CD14-positive monocyte (primary cell): ENCODE measurements around the gene FUCA2. TPM values are rescaled to one million over a fixed set of nuclear protein-coding genes. Genes with fewer than 3 reads are reported as not detected.

Source experiments
- DNase-seq, 3 donors: peaks; one replicate each; pipeline ENCODE4 v3.0.0-alpha.2; 2011 to 2022
- H2AFZ ChIP-seq: 2 replicates; pipeline ENCODE4 v1.6.0; 2012; ENCODE audit warnings: mild to moderate bottlenecking, low read depth, low read length, inconsistent platforms; ENCODE audit not compliant: insufficient read depth, poor library complexity, severe bottlenecking
- H3K27ac ChIP-seq, 2 donors: 1 replicate in 1 of 2; 2 replicates in 1 of 2; pipeline ENCODE4 v1.5.1; 2012 to 2013; ENCODE audit warnings: low read length in 2 of 2, control low read depth in 1 of 2, inconsistent platforms in 1 of 2, low read depth in 1 of 2, mild to moderate bottlenecking in 1 of 2
- H3K27me3 ChIP-seq, 2 donors: one replicate each; pipeline versions ENCODE4 v1.6.0 to v1.6.1; 2011 to 2013; ENCODE audit warnings: low read length in 2 of 2; ENCODE audit not compliant: control insufficient read depth in 2 of 2, insufficient read depth in 2 of 2
- H3K36me3 ChIP-seq, 2 donors: replicated peaks in 1 of 2; 1 replicate in 1 of 2; 2 replicates in 1 of 2; pipeline versions ENCODE4 v1.5.1 to v1.6.1; 2012 to 2013; ENCODE audit warnings: low read length in 2 of 2, control low read depth in 1 of 2, inconsistent platforms in 1 of 2, mild to moderate bottlenecking in 1 of 2; ENCODE audit not compliant: insufficient read depth in 2 of 2, control insufficient read depth in 1 of 2
- H3K4me1 ChIP-seq, 2 donors: 1 replicate in 1 of 2; 2 replicates in 1 of 2; pipeline versions ENCODE4 v1.5.1 to v1.6.1; 2012 to 2013; ENCODE audit warnings: low read length in 2 of 2, control low read depth in 1 of 2, inconsistent platforms in 1 of 2, mild to moderate bottlenecking in 1 of 2, moderate library complexity in 1 of 2; ENCODE audit not compliant: insufficient read depth in 2 of 2, control insufficient read depth in 1 of 2
- H3K4me2 ChIP-seq: replicated peaks from 2 replicates; pipeline ENCODE3; 2012; ENCODE audit warnings: low read length, moderate library complexity, mild to moderate bottlenecking; ENCODE audit not compliant: poor library complexity, severe bottlenecking; ENCODE audit errors: extremely low read depth
- H3K4me3 ChIP-seq, 3 experiments: fragments of 200-600 bp in 1 of 3; sonication (generic) in 1 of 3; replicated peaks in 1 of 3; 1 replicate in 2 of 3; 2 replicates in 1 of 3; pipeline ENCODE4 v1.5.1; 2011 to 2013; ENCODE audit warnings: low read length in 3 of 3, mild to moderate bottlenecking in 3 of 3, control low read depth in 2 of 3, low read depth in 2 of 3, inconsistent platforms in 1 of 3, moderate library complexity in 1 of 3
- H3K79me2 ChIP-seq: 2 replicates; pipeline ENCODE4 v1.6.0; 2012; ENCODE audit warnings: mild to moderate bottlenecking, control low read depth, inconsistent platforms, low read length, moderate library complexity; ENCODE audit not compliant: insufficient read depth
- H3K9ac ChIP-seq: 2 replicates; pipeline ENCODE4 v1.6.0; 2017; ENCODE audit warnings: low read length, mild to moderate bottlenecking; ENCODE audit not compliant: insufficient read depth, poor library complexity, severe bottlenecking
- H3K9me3 ChIP-seq, 2 donors: replicated peaks in 1 of 2; 1 replicate in 1 of 2; 2 replicates in 1 of 2; pipeline versions ENCODE4 v1.5.1 to v1.6.1; 2012 to 2013; ENCODE audit warnings: low read length in 2 of 2, control low read depth in 1 of 2; ENCODE audit not compliant: control insufficient read depth in 1 of 2, insufficient read depth in 1 of 2
- H4K20me1 ChIP-seq: 2 replicates; pipeline ENCODE4 v1.6.0; 2012; ENCODE audit warnings: mild to moderate bottlenecking, low read length, control low read depth, moderate library complexity; ENCODE audit not compliant: insufficient read depth
- H3K27ac Mint-ChIP-seq, 7 donors: one replicate each; pipeline ENCODE4 v1.8.0; 2020; ENCODE audit warnings: mild to moderate bottlenecking in 7 of 7, mixed read lengths in 7 of 7, moderate library complexity in 6 of 7, inconsistent platforms in 2 of 7
- H3K27me3 Mint-ChIP-seq, 3 donors: one replicate each; pipeline ENCODE4 v1.8.0; 2021 to 2022; ENCODE audit warnings: low read depth in 3 of 3, mild to moderate bottlenecking in 3 of 3, mixed read lengths in 3 of 3, moderate library complexity in 3 of 3, inconsistent platforms in 1 of 3
- H3K36me3 Mint-ChIP-seq, 2 donors: one replicate each; pipeline ENCODE4 v1.8.0; 2020; ENCODE audit warnings: mixed read lengths in 2 of 2, inconsistent platforms in 1 of 2, mild to moderate bottlenecking in 1 of 2
- H3K4me1 Mint-ChIP-seq: one replicate; pipeline ENCODE4 v1.8.0; 2020; ENCODE audit warnings: mild to moderate bottlenecking, mixed read lengths
- H3K4me3 Mint-ChIP-seq, 2 donors: one replicate each; pipeline ENCODE4 v1.8.0; 2020; ENCODE audit warnings: mild to moderate bottlenecking in 2 of 2, mixed read lengths in 2 of 2, moderate library complexity in 1 of 2
- H3K9me3 Mint-ChIP-seq, 7 donors: one replicate each; pipeline ENCODE4 v1.8.0; 2020 to 2022; ENCODE audit warnings: mixed read lengths in 7 of 7, mild to moderate bottlenecking in 6 of 7, moderate library complexity in 6 of 7, inconsistent platforms in 2 of 7
- WGBS: methylation state at CpG from one replicate; pipeline ENCODE4 v1.1.5; 2013; ENCODE audit warnings: missing lambda C conversion rate; ENCODE audit not compliant: insufficient coverage; 5-methylcytosine and 5-hydroxymethylcytosine counted together
- intact Hi-C, 2 donors: fragments of 100-400 bp; cut with micrococcal nuclease; formaldehyde crosslinking; loops; one replicate each; pipeline versions ENCODE4 v1.15.0 to v1.15.1; 2023
- polyA plus RNA-seq, 3 donors: library from polyadenylated mRNA; depleted of rRNA in 1 of 3; unstranded in 2 of 3; stranded (reverse) in 1 of 3; fragments of 300-500 nt in 2 of 3; fragments of >200 nt in 1 of 3; fragmentation: Illumina TruSeq in 2 of 3; gene quantifications; 1 replicate in 2 of 3; 2 replicates in 1 of 3; pipeline ENCODE4 v1.2.3, GENCODE V29; 2012 to 2021
- TF ChIP-seq, protein P1 (sequence below): fragments of 200-600 bp; IDR thresholded peaks from one replicate; pipeline ENCODE4 v1.8.0; 2022; ENCODE audit warnings: antibody characterized with exemption, mild to moderate bottlenecking

Gene FUCA2
- polyA plus RNA-seq, 3 donors = 35.7 to 93.5 (median 83.7) TPM

DNA sequence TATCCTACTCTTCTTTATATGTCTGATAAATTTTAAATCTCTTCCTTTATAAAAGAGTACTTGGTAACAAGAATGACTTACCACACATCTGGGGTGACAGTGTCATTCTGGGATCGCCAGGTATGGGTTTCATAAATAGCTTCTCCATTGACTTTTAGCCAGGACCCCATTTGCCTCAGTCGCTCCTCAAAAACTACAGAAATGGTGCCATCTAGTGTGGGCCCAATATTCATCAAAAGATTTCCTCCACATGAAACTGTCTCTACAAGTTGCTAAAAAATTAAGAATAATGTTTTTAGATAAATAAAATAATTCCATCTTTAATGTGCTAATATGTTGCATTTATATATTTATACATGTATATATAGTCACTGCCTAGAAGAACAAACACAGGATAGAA lies 9.7 kb downstream of the FUCA2 start:
- intact Hi-C loops = no loop called here
- peaks cover 86 to 93% of the 10 kb centered on the region in 2 donors for H3K36me3 Mint-ChIP-seq
- no peaks in the 10 kb centered on the region for H3K27me3 Mint-ChIP-seq

DNA sequence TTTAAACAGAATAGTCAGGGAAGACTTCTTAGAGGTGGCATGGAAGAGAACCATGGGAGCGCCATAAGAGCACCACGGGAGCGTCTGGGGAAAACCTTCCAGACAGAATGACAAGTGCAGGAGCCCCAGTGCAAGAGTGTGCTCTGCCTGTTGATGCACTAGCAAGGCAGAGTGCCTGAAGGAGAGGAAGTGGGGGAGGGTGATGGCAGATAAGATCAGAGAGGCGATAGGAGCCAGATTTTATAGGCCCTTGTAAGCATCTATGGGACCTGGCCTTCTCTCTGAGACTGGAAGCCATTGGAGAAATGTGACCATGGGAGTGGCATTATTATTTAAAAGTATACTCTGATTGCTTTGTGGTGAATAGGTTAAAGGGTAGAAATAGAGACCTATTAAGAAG lies 13.1 kb downstream of the FUCA2 start:
- Histone ChIP-seq H3K4me1 (no peaks in the 10 kb centered on the region), H3K9ac (no peak overlapping the region), H2AFZ (no peak overlapping the region), H3K4me3 (no peak overlapping the region), H4K20me1 (peaks cover 23% of the 10 kb centered on the region), H3K79me2 (no peaks in the 10 kb centered on the region), H3K36me3 (peaks cover 82 to 98% of the 10 kb centered on the region in 2 donors), H3K27me3 (no peaks in the 10 kb centered on the region), H3K27ac (no peak overlapping the region), H3K4me2 (no peak overlapping the region), H3K9me3 (no peaks in the 10 kb centered on the region)
- TF ChIP-seq, protein P1, sequence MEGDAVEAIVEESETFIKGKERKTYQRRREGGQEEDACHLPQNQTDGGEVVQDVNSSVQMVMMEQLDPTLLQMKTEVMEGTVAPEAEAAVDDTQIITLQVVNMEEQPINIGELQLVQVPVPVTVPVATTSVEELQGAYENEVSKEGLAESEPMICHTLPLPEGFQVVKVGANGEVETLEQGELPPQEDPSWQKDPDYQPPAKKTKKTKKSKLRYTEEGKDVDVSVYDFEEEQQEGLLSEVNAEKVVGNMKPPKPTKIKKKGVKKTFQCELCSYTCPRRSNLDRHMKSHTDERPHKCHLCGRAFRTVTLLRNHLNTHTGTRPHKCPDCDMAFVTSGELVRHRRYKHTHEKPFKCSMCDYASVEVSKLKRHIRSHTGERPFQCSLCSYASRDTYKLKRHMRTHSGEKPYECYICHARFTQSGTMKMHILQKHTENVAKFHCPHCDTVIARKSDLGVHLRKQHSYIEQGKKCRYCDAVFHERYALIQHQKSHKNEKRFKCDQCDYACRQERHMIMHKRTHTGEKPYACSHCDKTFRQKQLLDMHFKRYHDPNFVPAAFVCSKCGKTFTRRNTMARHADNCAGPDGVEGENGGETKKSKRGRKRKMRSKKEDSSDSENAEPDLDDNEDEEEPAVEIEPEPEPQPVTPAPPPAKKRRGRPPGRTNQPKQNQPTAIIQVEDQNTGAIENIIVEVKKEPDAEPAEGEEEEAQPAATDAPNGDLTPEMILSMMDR = no peak
- 81% methylated on average over 4 of the region's 4 CpGs for WGBS
- Mint-ChIP-seq H3K9me3 (peaks cover 0 to 7% (median 0%) of the 10 kb centered on the region in 7 donors), H3K36me3 (peaks cover 83 to 92% of the 10 kb centered on the region in 2 donors), H3K27ac (peak overlapping the region in 3 of 7 donors; percentile 14 to 76 (median 72)), H3K27me3 (no peaks in the 10 kb centered on the region), H3K4me3 (no peak overlapping the region), H3K4me1 (no peaks in the 10 kb centered on the region)
- intact Hi-C loops = no loop called here
- no peak for DNase-seq

More for the DNA sequence above, 9.7 kb downstream of the FUCA2 start:
- no peak overlapping the region for H3K27ac Mint-ChIP-seq
- Histone ChIP-seq H3K36me3 (peaks cover 77 to 100% of the 10 kb centered on the region in 2 donors), H3K79me2 (peaks cover 5% of the 10 kb centered on the region), H4K20me1 (peaks cover 37% of the 10 kb centered on the region), H3K9me3 (no peaks in the 10 kb centered on the region), H3K27ac (no peak overlapping the region), H3K9ac (no peak overlapping the region), H3K4me3 (no peak overlapping the region), H3K4me2 (no peak overlapping the region), H2AFZ (no peak overlapping the region), H3K4me1 (no peaks in the 10 kb centered on the region), H3K27me3 (no peaks in the 10 kb centered on the region)
- no peak overlapping the region for H3K4me3 Mint-ChIP-seq
- no CpG with 5 or more reads among the region's 2 CpGs for WGBS
- no peaks in the 10 kb centered on the region for H3K4me1 Mint-ChIP-seq
- no peak for DNase-seq
- H3K9me3 Mint-ChIP-seq = peaks cover 0 to 7% (median 0%) of the 10 kb centered on the region in 7 donors
- TF ChIP-seq, protein P1 = no peak
